Gastroesophageal sphincter (tissue), 3 donors: ENCODE results near the gene RDH11.

Experiments used
- EP300 ChIP-seq: sonication (generic); formaldehyde crosslinking; IDR thresholded peaks from one replicate; pipeline ENCODE4 v1.6.1; 2017; ENCODE audit warnings: antibody characterized with exemption, mild to moderate bottlenecking
- TF ChIP-seq, protein P1 (sequence below), 4 experiments: fragments of 200-600 bp in 2 of 4; fragments of 450-650 bp in 2 of 4; sonication (generic) in 1 of 4; IDR thresholded peaks; one replicate each; pipeline ENCODE4 v1.5.1; 2017 to 2019; ENCODE audit warnings: antibody characterized with exemption in 4 of 4, mild to moderate bottlenecking in 2 of 4, moderate library complexity in 2 of 4

DNA sequence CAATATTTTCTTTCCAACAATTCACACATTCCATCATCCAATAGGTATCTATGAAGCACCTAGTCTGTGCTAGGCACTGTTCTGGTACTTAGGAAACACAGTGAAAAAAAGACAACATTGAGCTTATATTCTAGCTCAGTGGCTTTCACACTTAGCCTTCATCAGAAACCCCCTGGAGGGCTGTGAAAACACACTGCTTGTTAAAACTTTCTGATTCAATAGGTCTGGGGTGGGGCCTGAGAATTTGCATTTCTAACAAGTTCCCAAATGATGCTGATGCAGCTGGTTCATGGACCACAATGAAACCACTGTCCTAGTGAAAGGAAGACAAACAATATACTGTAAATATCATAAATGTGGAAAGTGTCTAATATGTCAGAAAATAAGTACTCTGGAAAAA, 27.0 kb downstream of the RDH11 start:
- TF ChIP-seq, protein P1, sequence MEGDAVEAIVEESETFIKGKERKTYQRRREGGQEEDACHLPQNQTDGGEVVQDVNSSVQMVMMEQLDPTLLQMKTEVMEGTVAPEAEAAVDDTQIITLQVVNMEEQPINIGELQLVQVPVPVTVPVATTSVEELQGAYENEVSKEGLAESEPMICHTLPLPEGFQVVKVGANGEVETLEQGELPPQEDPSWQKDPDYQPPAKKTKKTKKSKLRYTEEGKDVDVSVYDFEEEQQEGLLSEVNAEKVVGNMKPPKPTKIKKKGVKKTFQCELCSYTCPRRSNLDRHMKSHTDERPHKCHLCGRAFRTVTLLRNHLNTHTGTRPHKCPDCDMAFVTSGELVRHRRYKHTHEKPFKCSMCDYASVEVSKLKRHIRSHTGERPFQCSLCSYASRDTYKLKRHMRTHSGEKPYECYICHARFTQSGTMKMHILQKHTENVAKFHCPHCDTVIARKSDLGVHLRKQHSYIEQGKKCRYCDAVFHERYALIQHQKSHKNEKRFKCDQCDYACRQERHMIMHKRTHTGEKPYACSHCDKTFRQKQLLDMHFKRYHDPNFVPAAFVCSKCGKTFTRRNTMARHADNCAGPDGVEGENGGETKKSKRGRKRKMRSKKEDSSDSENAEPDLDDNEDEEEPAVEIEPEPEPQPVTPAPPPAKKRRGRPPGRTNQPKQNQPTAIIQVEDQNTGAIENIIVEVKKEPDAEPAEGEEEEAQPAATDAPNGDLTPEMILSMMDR (IDR thresholded peaks at IDR 0.05): no peak
- TF ChIP-seq EP300: no peak
